Caco-2 (cell line): ENCODE data around the gene CDC34. TPM values are rescaled to one million over a fixed set of nuclear protein-coding genes. Genes with fewer than 3 reads are reported as not detected.

Experiments used
- BruUV-seq: library from RNA; stranded (reverse); fragments of 400-500 nt; replicated peaks from 2 replicates; lab custom pipeline; 2021; lab: Mats Ljungman, UMichigan
- CTCF ChIA-PET: fragments of 300-600 bp; sonication (Branson Sonifier 250); formaldehyde crosslinking; loops from one replicate; lab custom pipeline; 2022; ENCODE audit warnings: antibody characterized with exemption; lab: Charles Lee
- POLR2A ChIA-PET: fragments of 300-600 bp; sonication (Branson Sonifier 250); formaldehyde crosslinking; loops from one replicate; lab custom pipeline; 2022; ENCODE audit warnings: antibody characterized with exemption; lab: Charles Lee
- DNase-seq, 2 experiments: peaks; one replicate each; pipeline versions ENCODE4 v3.0.0 to v3.0.0-alpha.2; 2020 to 2022
- H3K27me3 ChIP-seq: replicated peaks from 2 replicates; pipeline ENCODE4 v1.6.0; 2011; ENCODE audit warnings: low read length; ENCODE audit not compliant: control insufficient read depth, insufficient read depth
- H3K36me3 ChIP-seq: 2 replicates; pipeline ENCODE4 v1.5.1; 2011; ENCODE audit warnings: low read length; ENCODE audit not compliant: control insufficient read depth, insufficient read depth
- H3K4me1 ChIP-seq: fragments of 250-450 bp; sonication (Bioruptor Pico); 2 replicates; pipeline ENCODE4 v1.5.1; 2020; ENCODE audit warnings: mild to moderate bottlenecking
- H3K4me3 ChIP-seq: 2 replicates; pipeline ENCODE4 v1.5.1; 2011; ENCODE audit warnings: low read depth, mild to moderate bottlenecking, control low read depth, low read length
- H3K9me3 ChIP-seq: fragments of 250-450 bp; sonication (Bioruptor Pico); 2 replicates; pipeline ENCODE4 v1.5.1; 2020; ENCODE audit warnings: mild to moderate bottlenecking, moderate library complexity
- H3K27ac Mint-ChIP-seq: one replicate; pipeline ENCODE4 v1.8.0; 2022; ENCODE audit warnings: mixed read lengths; ENCODE audit not compliant: unreplicated experiment
- H3K27me3 Mint-ChIP-seq: one replicate; pipeline ENCODE4 v1.8.0; 2022; ENCODE audit warnings: mixed read lengths; ENCODE audit not compliant: insufficient read depth, unreplicated experiment
- H3K36me3 Mint-ChIP-seq: one replicate; pipeline ENCODE4 v1.8.0; 2022; ENCODE audit warnings: mild to moderate bottlenecking, mixed read lengths; ENCODE audit not compliant: insufficient read depth, unreplicated experiment
- H3K4me1 Mint-ChIP-seq: one replicate; pipeline ENCODE4 v1.8.0; 2022; ENCODE audit warnings: low read depth, mixed read lengths; ENCODE audit not compliant: unreplicated experiment
- H3K4me3 Mint-ChIP-seq: one replicate; pipeline ENCODE4 v1.8.0; 2022; ENCODE audit warnings: mild to moderate bottlenecking, moderate library complexity, mixed read lengths; ENCODE audit not compliant: unreplicated experiment
- H3K9me3 Mint-ChIP-seq: one replicate; pipeline ENCODE4 v1.8.0; 2022; ENCODE audit warnings: mixed read lengths; ENCODE audit not compliant: unreplicated experiment
- intact Hi-C: fragments of 100-400 bp; cut with micrococcal nuclease; formaldehyde crosslinking; loops from one replicate; pipeline ENCODE4 v1.10.0; 2022; ENCODE audit not compliant: unreplicated experiment
- total RNA-seq: library from RNA; stranded (reverse); gene quantifications from 2 replicates; pipeline ENCODE4 v1.2.3, GENCODE V29; 2022
- TF ChIP-seq, protein P1 (sequence below), 2 experiments: fragments of 200-600 bp in 1 of 2; IDR thresholded peaks; 1 replicate in 1 of 2; 2 replicates in 1 of 2; pipeline versions ENCODE4 v1.5.1 to v1.8.0; 2011 to 2022; ENCODE audit warnings: antibody characterized with exemption in 1 of 2, control low read depth in 1 of 2, inconsistent platforms in 1 of 2, low read depth in 1 of 2, low read length in 1 of 2, mild to moderate bottlenecking in 1 of 2, moderate library complexity in 1 of 2; ENCODE audit not compliant: insufficient read depth in 1 of 2, severe bottlenecking in 1 of 2, unreplicated experiment in 1 of 2

CDC34 gene
- total RNA-seq, 1 experiment from 2014 or later, result 129 TPM

DNA sequence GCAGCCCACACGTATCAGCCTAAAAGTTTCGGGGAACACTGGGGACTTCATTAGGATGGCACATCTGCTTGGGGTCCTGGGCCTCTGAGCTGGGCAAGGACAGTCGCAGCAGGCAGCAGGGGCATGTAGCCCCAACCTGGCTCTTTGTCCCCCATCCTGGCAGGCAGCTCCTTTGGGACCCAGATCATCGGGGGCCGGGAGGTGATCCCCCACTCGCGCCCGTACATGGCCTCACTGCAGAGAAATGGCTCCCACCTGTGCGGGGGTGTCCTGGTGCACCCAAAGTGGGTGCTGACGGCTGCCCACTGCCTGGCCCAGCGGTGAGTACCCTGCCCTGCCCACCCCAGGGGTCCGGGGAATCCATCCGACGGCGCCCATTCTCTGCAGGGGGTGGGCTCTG lies 15.6 kb downstream of the CDC34 start:
- Mint-ChIP-seq H3K4me1 (peaks cover 9% of the 10 kb centered on the region), H3K36me3 (peaks cover 26% of the 10 kb centered on the region), H3K9me3 (no peaks in the 10 kb centered on the region), H3K27ac (no peak overlapping the region), H3K27me3 (no peaks in the 10 kb centered on the region), H3K4me3 (no peak overlapping the region)
- BruUV-seq, result no TSS peak
- Histone ChIP-seq H3K4me3 (no peak overlapping the region), H3K9me3 (no peaks in the 10 kb centered on the region), H3K27me3 (no peaks in the 10 kb centered on the region), H3K36me3 (no peaks in the 10 kb centered on the region), H3K4me1 (no peaks in the 10 kb centered on the region)
- TF ChIP-seq, protein P1, sequence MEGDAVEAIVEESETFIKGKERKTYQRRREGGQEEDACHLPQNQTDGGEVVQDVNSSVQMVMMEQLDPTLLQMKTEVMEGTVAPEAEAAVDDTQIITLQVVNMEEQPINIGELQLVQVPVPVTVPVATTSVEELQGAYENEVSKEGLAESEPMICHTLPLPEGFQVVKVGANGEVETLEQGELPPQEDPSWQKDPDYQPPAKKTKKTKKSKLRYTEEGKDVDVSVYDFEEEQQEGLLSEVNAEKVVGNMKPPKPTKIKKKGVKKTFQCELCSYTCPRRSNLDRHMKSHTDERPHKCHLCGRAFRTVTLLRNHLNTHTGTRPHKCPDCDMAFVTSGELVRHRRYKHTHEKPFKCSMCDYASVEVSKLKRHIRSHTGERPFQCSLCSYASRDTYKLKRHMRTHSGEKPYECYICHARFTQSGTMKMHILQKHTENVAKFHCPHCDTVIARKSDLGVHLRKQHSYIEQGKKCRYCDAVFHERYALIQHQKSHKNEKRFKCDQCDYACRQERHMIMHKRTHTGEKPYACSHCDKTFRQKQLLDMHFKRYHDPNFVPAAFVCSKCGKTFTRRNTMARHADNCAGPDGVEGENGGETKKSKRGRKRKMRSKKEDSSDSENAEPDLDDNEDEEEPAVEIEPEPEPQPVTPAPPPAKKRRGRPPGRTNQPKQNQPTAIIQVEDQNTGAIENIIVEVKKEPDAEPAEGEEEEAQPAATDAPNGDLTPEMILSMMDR (IDR thresholded peaks at IDR 0.05; ENCODE audit: insufficient read depth in 1 of 2, low read depth in 1 of 2, low read length in 1 of 2, severe bottlenecking in 1 of 2, unreplicated experiment in 1 of 2), result no peak
- POLR2A ChIA-PET, result no interaction called here
- no peak for DNase-seq
- CTCF ChIA-PET, result no interaction called here
- intact Hi-C loops, result no loop called here

DNA sequence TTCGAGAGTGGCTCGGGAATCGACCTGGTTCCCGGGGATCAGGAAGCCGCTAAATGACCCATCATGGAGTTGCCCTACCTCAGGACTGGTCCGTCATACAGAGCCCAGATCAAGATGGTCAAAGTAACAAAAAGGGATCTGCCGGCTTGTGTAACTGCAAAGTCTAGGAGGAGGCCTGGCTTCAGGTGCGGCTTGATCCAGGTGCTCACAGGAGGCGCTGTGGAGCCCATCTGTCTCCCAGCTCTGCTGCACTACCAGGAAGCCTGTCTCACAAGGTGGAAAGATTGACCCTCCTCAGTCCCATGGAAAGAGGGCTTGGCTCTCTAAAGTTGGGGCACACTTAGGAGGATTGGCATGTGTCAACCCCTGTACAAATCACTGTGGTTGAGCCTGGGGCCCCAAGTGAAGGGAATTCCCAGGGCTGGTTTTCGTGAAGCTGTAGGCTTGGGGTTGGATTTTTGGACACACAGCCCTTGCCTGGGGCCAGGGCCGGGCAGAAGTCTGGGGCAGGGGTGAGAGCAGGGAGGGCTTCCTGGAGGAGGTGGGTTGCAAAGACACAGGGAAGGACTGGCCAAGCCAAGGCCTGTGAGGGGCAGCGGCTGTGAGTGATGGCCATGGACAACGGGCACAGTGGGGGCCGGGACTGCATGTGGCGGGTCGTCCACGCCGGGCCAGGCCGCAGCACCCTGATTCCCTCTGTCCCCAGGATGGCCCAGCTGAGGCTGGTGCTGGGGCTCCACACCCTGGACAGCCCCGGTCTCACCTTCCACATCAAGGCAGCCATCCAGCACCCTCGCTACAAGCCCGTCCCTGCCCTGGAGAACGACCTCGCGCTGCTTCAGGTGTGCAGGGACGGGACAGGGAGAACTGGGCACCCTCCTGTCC lies 16.5 kb downstream of the CDC34 start:
- H3K9me3 ChIP-seq, result no peaks in the 10 kb centered on the region
- CTCF ChIA-PET, result no interaction called here
- no peak for DNase-seq
- BruUV-seq, result no TSS peak
- H3K4me1 ChIP-seq, result no peaks in the 10 kb centered on the region
- H3K4me3 Mint-ChIP-seq, result no peak overlapping the region
- TF ChIP-seq, protein P1 (IDR thresholded peaks at IDR 0.05; ENCODE audit: insufficient read depth in 1 of 2, low read depth in 1 of 2, low read length in 1 of 2, severe bottlenecking in 1 of 2, unreplicated experiment in 1 of 2), result no peak
- H3K27ac Mint-ChIP-seq, result no peak overlapping the region
- H3K27me3 ChIP-seq, result no peaks in the 10 kb centered on the region
- H3K36me3 ChIP-seq, result no peaks in the 10 kb centered on the region
- peaks cover 9% of the 10 kb centered on the region for H3K4me1 Mint-ChIP-seq
- H3K4me3 ChIP-seq, result no peak overlapping the region
- intact Hi-C loops, result no loop called here
- H3K27me3 Mint-ChIP-seq, result no peaks in the 10 kb centered on the region
- no peaks in the 10 kb centered on the region for H3K9me3 Mint-ChIP-seq
- POLR2A ChIA-PET, result interaction anchor here (0.6 kb wide), 1 partner anchor 25 kb away, joined by 8 read pairs; no protein-coding TSS in a partner anchor
- H3K36me3 Mint-ChIP-seq, result peaks cover 31% of the 10 kb centered on the region

DNA sequence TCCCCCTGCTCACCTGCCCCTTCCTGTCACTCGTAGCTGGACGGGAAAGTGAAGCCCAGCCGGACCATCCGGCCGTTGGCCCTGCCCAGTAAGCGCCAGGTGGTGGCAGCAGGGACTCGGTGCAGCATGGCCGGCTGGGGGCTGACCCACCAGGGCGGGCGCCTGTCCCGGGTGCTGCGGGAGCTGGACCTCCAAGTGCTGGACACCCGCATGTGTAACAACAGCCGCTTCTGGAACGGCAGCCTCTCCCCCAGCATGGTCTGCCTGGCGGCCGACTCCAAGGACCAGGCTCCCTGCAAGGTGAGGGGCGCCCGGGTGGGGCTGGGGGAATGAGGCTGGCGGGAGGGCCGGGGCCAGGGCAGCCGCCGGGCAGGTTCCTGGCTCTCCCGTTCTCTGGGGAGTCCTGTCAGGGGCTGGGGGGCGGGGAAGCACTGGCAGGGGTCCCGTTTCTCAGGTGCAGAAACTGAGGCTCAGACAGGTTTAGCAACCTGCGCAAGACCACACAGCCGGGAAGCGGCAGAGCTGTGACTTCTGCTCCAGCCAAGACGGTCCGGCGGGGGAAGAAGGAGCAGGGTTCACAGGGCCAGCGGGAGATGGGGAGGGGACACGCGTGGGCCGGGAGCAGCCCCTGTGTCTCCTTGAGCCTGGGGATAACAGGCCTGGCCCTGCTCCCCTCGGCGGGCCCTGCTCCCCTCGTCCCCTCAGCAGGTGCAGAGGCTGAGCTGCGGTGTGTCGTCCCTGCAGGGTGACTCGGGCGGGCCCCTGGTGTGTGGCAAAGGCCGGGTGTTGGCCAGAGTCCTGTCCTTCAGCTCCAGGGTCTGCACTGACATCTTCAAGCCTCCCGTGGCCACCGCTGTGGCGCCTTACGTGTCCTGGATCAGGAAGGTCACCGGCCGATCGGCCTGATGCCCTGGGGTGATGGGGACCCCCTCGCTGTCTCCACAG lies 17.6 kb downstream of the CDC34 start:
- TF ChIP-seq, protein P1 (IDR thresholded peaks at IDR 0.05; ENCODE audit: insufficient read depth in 1 of 2, low read depth in 1 of 2, low read length in 1 of 2, severe bottlenecking in 1 of 2, unreplicated experiment in 1 of 2), result no peak
- Mint-ChIP-seq H3K27me3 (no peaks in the 10 kb centered on the region), H3K36me3 (peaks cover 21% of the 10 kb centered on the region), H3K4me1 (peaks cover 9% of the 10 kb centered on the region), H3K27ac (no peak overlapping the region), H3K4me3 (no peak overlapping the region), H3K9me3 (no peaks in the 10 kb centered on the region)
- POLR2A ChIA-PET, result no interaction called here
- no peaks in the 10 kb centered on the region for H3K4me1 ChIP-seq
- H3K9me3 ChIP-seq, result no peaks in the 10 kb centered on the region
- intact Hi-C loops, result no loop called here
- H3K27me3 ChIP-seq, result no peaks in the 10 kb centered on the region
- no peak overlapping the region for H3K4me3 ChIP-seq
- H3K36me3 ChIP-seq, result no peaks in the 10 kb centered on the region
- CTCF ChIA-PET, result no interaction called here
- no TSS peak for BruUV-seq
- no peak for DNase-seq
